22Rv1 (cell line): ENCODE data around the gene PIGR.

ENCODE experiments used
- H3K27ac ChIP-seq: fragments of 450-650 bp; 2 replicates; pipeline ENCODE4 v1.5.1; 2017
- ZFX ChIP-seq: fragments of 450-650 bp; IDR thresholded peaks from 2 replicates; pipeline ENCODE4 v1.6.1; 2017; ENCODE audit warnings: antibody characterized with exemption, borderline replicate concordance
- TF ChIP-seq, protein P1 (sequence below): fragments of 450-650 bp; IDR thresholded peaks from 2 replicates; pipeline ENCODE4 v1.5.1; 2017; ENCODE audit warnings: mild to moderate bottlenecking

Gene PIGR

DNA sequence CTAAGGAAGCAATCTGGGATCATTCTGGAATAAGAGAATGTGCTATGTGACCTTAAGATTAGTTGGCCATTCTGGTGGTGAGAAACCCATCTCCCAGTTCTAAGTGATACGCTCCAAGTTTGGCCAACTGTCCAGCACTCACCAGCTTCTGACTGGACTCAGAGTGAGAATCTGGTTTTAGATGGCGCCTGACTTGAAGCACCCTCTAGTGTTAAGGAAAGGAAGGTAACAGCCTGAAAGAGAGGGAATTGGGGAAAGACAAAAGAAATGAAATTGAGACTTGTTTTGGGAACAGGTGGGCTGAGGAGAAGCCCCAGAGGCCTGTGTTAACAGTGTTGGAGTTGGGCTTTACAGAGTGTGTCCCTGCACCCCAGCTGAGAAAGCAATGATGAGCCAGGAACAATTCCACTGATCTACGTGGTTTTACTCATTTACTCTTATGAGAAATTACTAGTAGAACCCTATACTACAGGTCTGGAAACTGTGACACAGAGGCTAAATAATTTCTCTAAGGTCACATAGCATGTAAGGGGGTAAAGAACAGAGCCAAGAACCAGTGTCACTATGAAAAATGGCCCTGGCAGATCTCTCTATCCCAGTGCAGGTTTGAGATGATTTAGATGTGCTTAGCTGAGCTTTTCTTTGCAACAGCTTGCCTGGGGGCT lies 33.2 kb upstream of the PIGR start:
- peak overlapping the region; percentile 81 for H3K27ac ChIP-seq

DNA sequence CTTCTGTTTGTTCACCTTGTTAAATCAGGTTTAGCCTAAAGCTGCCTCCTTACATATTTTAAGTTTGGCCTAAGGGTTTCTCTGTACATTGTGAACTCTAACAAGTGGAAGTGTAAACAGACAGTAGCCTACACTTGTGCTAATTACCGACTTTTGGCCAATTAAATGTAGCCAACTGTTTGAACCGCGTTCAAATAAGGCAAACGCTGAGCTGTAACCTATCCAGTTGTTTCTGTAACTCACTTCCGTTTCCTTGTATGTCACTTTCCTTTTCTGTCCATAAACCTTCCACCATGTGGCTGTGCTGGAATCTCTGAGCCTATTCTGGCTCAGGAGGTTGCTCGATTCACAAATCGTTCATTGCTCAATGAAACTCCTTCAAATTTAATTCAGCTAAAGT lies 32.0 kb upstream of the PIGR start:
- TF ChIP-seq, protein P1, sequence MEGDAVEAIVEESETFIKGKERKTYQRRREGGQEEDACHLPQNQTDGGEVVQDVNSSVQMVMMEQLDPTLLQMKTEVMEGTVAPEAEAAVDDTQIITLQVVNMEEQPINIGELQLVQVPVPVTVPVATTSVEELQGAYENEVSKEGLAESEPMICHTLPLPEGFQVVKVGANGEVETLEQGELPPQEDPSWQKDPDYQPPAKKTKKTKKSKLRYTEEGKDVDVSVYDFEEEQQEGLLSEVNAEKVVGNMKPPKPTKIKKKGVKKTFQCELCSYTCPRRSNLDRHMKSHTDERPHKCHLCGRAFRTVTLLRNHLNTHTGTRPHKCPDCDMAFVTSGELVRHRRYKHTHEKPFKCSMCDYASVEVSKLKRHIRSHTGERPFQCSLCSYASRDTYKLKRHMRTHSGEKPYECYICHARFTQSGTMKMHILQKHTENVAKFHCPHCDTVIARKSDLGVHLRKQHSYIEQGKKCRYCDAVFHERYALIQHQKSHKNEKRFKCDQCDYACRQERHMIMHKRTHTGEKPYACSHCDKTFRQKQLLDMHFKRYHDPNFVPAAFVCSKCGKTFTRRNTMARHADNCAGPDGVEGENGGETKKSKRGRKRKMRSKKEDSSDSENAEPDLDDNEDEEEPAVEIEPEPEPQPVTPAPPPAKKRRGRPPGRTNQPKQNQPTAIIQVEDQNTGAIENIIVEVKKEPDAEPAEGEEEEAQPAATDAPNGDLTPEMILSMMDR = no peak
- no peak for TF ChIP-seq ZFX
- peak overlapping the region; percentile 81 for H3K27ac ChIP-seq

More for the DNA sequence above, 33.2 kb upstream of the PIGR start:
- TF ChIP-seq, protein P1 = peak; percentile 61
- no peak for TF ChIP-seq ZFX

DNA sequence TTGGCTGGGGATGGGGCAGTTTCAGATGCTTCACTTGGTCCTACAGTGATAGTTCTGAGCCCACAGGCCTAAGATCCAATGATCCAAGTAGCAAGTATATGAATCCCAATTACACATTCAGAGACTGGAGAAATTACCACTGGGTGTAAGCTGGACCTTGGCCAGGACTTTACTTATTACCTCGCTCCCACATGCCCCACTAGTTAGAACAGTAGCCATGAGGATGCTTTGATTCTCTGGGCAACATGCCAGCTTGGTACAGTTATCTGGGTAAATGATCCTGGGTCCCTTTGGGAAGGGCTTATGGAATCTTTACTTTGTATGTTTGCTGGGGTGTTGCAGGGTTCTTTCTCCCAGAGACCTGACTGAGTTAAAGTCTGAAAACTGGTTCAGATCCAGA lies 29.0 kb upstream of the PIGR start:
- H3K27ac ChIP-seq = no peak overlapping the region
- TF ChIP-seq, protein P1 = no peak
- TF ChIP-seq ZFX = no peak

DNA sequence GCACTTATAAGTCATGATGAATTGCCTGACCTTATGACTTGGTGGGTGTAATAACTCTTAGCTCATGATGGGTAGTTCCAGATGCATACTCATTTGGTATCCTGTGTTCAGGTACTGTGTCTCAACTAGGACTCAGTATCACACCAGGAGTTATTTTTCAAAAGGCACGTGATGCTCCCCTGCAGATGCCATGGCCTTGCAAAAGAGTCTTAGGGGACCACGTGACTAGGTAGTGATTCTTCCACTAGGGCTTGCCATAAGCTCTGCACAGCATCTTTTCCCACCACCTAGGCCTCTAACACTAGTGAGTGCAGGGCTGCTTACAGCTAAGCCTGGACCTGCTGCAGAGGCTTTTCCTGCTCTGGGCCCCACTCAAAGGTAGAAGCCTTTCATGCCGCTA lies 27.9 kb upstream of the PIGR start:
- H3K27ac ChIP-seq = no peak overlapping the region
- TF ChIP-seq, protein P1 = no peak
- TF ChIP-seq ZFX = no peak

DNA sequence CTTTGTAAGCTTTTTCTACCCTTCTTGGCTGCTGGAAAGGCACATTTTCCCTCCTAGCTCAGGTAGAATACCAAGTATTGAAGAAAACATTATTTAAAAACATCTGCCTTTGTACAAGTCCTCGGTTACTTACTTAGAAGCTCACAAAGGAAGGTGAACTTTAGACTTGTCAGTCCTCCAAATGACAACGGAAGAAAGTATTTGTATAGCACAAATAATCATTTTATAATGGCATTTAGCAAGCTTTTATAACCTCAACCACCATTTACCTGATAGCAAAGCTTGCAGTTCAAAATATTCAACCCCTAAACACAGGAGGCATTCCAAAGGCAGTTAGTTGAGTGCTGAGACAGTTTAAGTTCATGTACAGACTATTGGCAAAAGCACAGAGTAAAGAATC lies 26.5 kb upstream of the PIGR start:
- no peak for TF ChIP-seq ZFX
- TF ChIP-seq, protein P1 = no peak

DNA sequence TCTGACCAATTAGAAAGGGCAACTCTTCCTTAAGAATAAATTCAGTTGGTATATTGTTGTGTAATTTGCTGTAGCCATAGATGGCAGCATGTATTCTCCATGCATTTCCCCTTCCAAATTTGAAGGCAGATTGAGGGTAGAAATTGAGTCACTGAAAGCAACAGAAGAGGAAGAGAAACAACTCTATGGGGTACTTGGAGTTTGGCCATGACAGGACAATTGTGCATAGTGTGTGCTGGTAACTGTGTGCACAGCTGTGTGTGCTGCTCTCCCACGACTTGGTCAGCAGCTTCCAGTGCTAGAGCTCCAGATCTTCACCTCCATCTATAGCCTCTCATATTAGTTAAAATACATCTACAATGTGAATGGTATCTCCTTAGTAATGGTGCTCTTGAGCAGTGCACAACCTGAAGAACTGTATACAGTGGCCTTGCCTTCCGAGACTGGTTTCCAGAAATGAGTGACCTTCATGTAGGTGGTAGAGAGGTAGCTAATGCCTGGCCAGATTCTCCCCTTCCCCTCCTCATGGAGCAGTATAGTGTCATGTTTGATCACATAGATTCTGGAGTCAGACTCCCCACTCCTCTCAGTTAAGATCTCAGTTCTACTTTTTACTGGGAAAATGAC lies 24.9 kb upstream of the PIGR start:
- H3K27ac ChIP-seq = no peak overlapping the region
- TF ChIP-seq, protein P1 = no peak
- no peak for TF ChIP-seq ZFX

More for the DNA sequence above, 26.5 kb upstream of the PIGR start:
- peak overlapping the region; percentile 47 for H3K27ac ChIP-seq

DNA sequence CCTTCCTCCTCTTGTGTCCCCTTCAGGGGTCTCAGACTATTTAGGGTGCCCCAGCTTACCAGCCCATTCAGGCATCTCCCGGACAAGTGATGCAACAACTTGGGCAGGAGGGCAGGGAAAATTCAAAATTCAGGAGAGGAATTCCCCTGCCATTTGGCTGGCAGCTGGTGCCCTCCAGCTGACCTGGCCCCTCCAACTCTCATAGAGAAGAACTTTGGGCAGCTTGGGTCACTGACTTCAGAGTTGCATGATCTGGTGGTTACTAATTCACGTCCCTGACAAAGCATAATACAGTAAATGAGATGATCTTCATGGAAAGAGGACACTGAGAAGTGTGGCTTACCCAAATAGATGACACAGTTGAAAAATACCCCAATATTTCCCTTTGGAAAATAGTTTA lies 24.2 kb upstream of the PIGR start, which contains the start of gene FCAMR:
Gene FCAMR, minus strand, starts transcription at position 15 of the 400 bp plus-strand sequence. CDS start 335 bp downstream, outside the sequence.
- TF ChIP-seq, protein P1 = no peak
- H3K27ac ChIP-seq = no peak within 1 kb of the TSS
